Sigmoid colon (tissue), 7 donors: ENCODE data around the gene AHNAK2. TPM values are rescaled to one million over a fixed set of nuclear protein-coding genes. Genes with fewer than 3 reads are reported as not detected.

ENCODE experiments used
- DNase-seq: peaks from one replicate; pipeline ENCODE4 v3.0.0-alpha.2; 2019
- H3K27ac ChIP-seq, 4 donors: fragments of 200-600 bp; sonication (generic); one replicate each; pipeline ENCODE4 v1.5.1; 2016 to 2019; ENCODE audit warnings: mild to moderate bottlenecking in 1 of 4
- H3K27me3 ChIP-seq, 3 donors: fragments of 200-600 bp; sonication (generic); one replicate each; pipeline ENCODE4 v1.5.1; 2019; ENCODE audit warnings: mild to moderate bottlenecking in 1 of 3
- H3K36me3 ChIP-seq, 4 donors: fragments of 200-600 bp; sonication (generic); one replicate each; pipeline ENCODE4 v1.5.1; 2016 to 2019
- H3K4me1 ChIP-seq, 4 donors: fragments of 200-600 bp; sonication (generic); one replicate each; pipeline ENCODE4 v1.5.1; 2017 to 2019
- H3K4me3 ChIP-seq, 4 donors: fragments of 200-600 bp; sonication (generic); one replicate each; pipeline ENCODE4 v1.5.1; 2017 to 2019; ENCODE audit warnings: mild to moderate bottlenecking in 2 of 4, moderate library complexity in 1 of 4
- H3K9me3 ChIP-seq, 4 donors: fragments of 200-600 bp in 3 of 4; sonication (generic) in 3 of 4; one replicate each; pipeline versions ENCODE4 v1.5.1 to v1.6.1; 2013 to 2019
- EP300 ChIP-seq, 4 donors: sonication (generic); formaldehyde crosslinking; IDR thresholded peaks; one replicate each; pipeline ENCODE4 v1.6.1; 2017; ENCODE audit warnings: antibody characterized with exemption in 4 of 4
- POLR2A ChIP-seq, 2 donors: fragments of 450-650 bp; IDR thresholded peaks; one replicate each; pipeline ENCODE4 v1.6.1; 2016; ENCODE audit warnings: antibody characterized with exemption in 2 of 2, mild to moderate bottlenecking in 2 of 2, moderate library complexity in 2 of 2
- POLR2AphosphoS5 ChIP-seq, 4 donors: sonication (generic); formaldehyde crosslinking; IDR thresholded peaks; one replicate each; pipeline ENCODE4 v1.6.1; 2017; ENCODE audit warnings: antibody characterized with exemption in 4 of 4
- WGBS, 2 donors: extraction: QIAGEN DNeasy Blood & Tissue Kit; methylation state at CpG; one replicate each; pipeline ENCODE4 v1.1.7; 2013; 5-methylcytosine and 5-hydroxymethylcytosine counted together
- intact Hi-C: fragments of 100-400 bp; cut with DNase I; formaldehyde crosslinking; loops from one replicate; pipeline ENCODE4 v1.15.1; 2023
- polyA plus RNA-seq, 3 donors: library from polyadenylated mRNA; stranded (reverse); fragments of 200-250 nt; gene quantifications; one replicate each; pipeline ENCODE4 v1.2.3, GENCODE V29; 2013
- total RNA-seq, 4 donors: library from RNA; depleted of rRNA; stranded (reverse); fragments of >200 nt; gene quantifications; one replicate each; pipeline ENCODE4 v1.1.0, GENCODE V29; 2016
- TF ChIP-seq, protein P1 (sequence below), 4 experiments: fragments of 450-650 bp in 3 of 4; fragments of 200-600 bp in 1 of 4; IDR thresholded peaks; one replicate each; pipeline ENCODE4 v1.5.1; 2016 to 2019; ENCODE audit warnings: antibody characterized with exemption in 4 of 4, mild to moderate bottlenecking in 3 of 4, moderate library complexity in 2 of 4
- donor health status: healthy with polysubstance abuse.
- donor health status: Bipolar disorder and iron deficiency.
- donor health status: healthy.

The AHNAK2 gene
- total and polyA plus RNA-seq, 7 donors, result 0.23 to 218 (median 81.9) TPM

DNA sequence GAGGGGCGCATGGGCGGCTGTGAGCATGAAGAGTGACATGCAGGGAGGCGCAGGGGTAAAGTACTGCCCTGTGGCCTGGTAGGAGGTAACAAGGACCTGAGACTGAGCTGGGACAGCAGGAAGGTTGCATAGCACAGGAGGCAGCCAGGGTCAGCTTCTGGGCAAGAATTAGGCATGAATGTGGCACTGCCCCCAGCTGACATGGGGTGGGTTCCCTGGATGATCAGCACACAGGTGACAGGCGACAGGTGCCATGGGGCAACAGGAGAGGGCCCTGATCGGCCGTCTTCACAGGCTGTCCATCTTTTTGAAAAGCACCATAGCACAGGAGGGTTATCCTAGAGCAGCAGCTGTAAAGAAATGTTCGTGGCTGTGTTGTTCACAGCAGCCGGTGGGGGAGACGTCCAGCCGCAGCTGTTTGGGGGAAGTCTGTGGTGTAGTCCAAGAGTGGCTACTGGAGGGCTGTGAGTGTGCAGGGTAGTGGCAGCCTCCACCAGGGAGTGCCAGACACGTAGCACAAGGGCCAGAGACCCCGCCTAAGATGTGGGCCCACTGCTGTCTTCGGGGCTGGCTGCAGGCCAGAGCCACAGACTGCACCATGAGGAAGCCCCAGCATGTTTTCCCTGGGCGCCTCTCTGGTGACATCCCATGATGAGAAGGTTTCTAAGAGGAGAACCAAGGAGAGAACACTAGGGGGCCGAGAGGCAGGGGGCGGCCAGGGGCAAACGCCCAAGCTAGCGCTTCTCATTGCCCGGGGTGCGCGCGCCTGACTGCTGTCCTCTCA is 15.8 kb upstream of the AHNAK2 start:
- no peak for TF ChIP-seq POLR2A (IDR thresholded peaks at IDR 0.05)
- TF ChIP-seq EP300 (IDR thresholded peaks at IDR 0.05), result no peak
- TF ChIP-seq, protein P1, sequence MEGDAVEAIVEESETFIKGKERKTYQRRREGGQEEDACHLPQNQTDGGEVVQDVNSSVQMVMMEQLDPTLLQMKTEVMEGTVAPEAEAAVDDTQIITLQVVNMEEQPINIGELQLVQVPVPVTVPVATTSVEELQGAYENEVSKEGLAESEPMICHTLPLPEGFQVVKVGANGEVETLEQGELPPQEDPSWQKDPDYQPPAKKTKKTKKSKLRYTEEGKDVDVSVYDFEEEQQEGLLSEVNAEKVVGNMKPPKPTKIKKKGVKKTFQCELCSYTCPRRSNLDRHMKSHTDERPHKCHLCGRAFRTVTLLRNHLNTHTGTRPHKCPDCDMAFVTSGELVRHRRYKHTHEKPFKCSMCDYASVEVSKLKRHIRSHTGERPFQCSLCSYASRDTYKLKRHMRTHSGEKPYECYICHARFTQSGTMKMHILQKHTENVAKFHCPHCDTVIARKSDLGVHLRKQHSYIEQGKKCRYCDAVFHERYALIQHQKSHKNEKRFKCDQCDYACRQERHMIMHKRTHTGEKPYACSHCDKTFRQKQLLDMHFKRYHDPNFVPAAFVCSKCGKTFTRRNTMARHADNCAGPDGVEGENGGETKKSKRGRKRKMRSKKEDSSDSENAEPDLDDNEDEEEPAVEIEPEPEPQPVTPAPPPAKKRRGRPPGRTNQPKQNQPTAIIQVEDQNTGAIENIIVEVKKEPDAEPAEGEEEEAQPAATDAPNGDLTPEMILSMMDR (IDR thresholded peaks at IDR 0.05), result no peak
- TF ChIP-seq POLR2AphosphoS5 (IDR thresholded peaks at IDR 0.05), result no peak
- intact Hi-C loops, result no loop called here
- Histone ChIP-seq H3K27me3 (no peaks in the 10 kb centered on the region), H3K27ac (no peak overlapping the region), H3K4me3 (no peak overlapping the region), H3K4me1 (no peaks in the 10 kb centered on the region), H3K9me3 (no peaks in the 10 kb centered on the region), H3K36me3 (peaks cover 0 to 43% (median 10%) of the 10 kb centered on the region in 4 donors)
- no peak for DNase-seq
- WGBS, 2 donors, result 85 to 87% methylated on average over 22 of the region's 22 CpGs

DNA sequence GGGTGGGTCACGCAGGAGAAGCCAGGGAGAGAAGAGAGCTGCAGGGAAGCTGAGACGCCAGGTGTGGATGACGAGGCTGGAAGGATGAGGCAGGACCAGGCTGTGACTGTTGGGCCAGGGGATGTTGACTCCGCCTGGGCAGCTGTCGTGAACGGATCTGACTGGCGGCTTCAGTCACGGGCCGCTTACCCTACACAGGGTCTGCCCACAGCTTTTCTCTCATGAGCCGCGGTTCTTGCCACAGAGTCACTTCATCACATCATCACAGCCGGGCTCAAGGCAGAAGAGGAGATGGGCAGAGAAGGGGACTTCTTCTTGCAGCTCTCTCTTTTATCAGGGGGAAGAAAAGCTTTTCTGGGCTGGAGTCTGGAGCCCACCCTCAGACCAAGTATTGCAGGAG is 15.1 kb upstream of the AHNAK2 start:
- 92 to 93% methylated on average over 12 of the region's 12 CpGs for WGBS, 2 donors
- no peak for TF ChIP-seq EP300 (IDR thresholded peaks at IDR 0.05)
- TF ChIP-seq, protein P1 (IDR thresholded peaks at IDR 0.05), result no peak
- TF ChIP-seq POLR2A (IDR thresholded peaks at IDR 0.05), result no peak
- no peak for TF ChIP-seq POLR2AphosphoS5 (IDR thresholded peaks at IDR 0.05)
- H3K36me3 ChIP-seq, result peaks cover 0 to 43% (median 10%) of the 10 kb centered on the region in 4 donors

DNA sequence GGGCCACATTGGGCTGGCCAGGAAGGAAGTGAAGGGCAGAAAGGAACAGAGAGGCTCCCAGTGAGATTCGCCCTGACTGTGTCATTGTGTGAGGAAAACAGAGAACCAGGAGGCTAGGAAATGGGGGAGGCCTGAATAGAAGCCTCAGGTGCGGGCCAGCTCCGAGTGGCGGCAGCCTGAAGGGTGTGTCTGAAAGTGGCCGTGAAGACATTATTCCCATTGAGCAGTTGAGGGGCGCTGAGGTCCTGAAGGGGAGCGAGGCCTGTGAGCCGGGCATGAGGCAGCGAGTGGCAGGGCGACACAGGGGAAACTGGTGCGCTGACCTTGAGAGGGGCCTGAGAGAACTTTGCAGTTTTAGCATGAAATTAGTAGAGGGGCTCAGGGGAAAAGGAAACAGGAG is 14.3 kb upstream of the AHNAK2 start:
- DNase-seq, result no peak
- Histone ChIP-seq H3K36me3 (peaks cover 0 to 43% (median 10%) of the 10 kb centered on the region in 4 donors), H3K27me3 (no peaks in the 10 kb centered on the region), H3K9me3 (no peaks in the 10 kb centered on the region), H3K4me1 (no peaks in the 10 kb centered on the region), H3K27ac (no peak overlapping the region), H3K4me3 (no peak overlapping the region)
- intact Hi-C loops, result no loop called here
- 92 to 97% methylated on average over 11 of the region's 11 CpGs for WGBS, 2 donors
- TF ChIP-seq POLR2A (IDR thresholded peaks at IDR 0.05) (no peak), EP300 (IDR thresholded peaks at IDR 0.05) (no peak), POLR2AphosphoS5 (IDR thresholded peaks at IDR 0.05) (no peak)
- TF ChIP-seq, protein P1 (IDR thresholded peaks at IDR 0.05), result no peak

More for the DNA sequence above, 15.1 kb upstream of the AHNAK2 start:
- Histone ChIP-seq H3K4me3 (no peak overlapping the region), H3K9me3 (no peaks in the 10 kb centered on the region), H3K27me3 (no peaks in the 10 kb centered on the region), H3K4me1 (no peaks in the 10 kb centered on the region), H3K27ac (no peak overlapping the region)
- intact Hi-C loops, result no loop called here
- no peak for DNase-seq

DNA sequence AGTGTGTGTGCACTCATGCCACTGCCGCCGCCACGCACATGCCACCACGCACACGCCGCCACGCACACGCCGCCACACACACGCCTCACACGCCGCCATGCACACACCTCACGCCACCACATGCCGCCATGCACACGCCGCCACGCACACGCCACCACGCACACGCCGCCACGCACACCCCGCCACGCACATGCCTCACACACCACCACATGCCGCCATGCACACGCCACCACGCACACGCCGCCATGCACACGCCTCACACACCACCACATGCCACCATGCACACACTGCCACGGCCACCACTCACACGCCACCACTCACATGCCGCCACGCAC is 13.7 kb upstream of the AHNAK2 start:
- intact Hi-C loops, result no loop called here
- Histone ChIP-seq H3K27me3 (no peaks in the 10 kb centered on the region), H3K36me3 (peaks cover 0 to 43% (median 10%) of the 10 kb centered on the region in 4 donors), H3K4me1 (peaks cover 0 to 4% (median 1%) of the 10 kb centered on the region in 4 donors), H3K27ac (no peak overlapping the region), H3K9me3 (no peaks in the 10 kb centered on the region), H3K4me3 (no peak overlapping the region)
- TF ChIP-seq POLR2A (IDR thresholded peaks at IDR 0.05) (no peak), POLR2AphosphoS5 (IDR thresholded peaks at IDR 0.05) (no peak), EP300 (IDR thresholded peaks at IDR 0.05) (no peak)
- TF ChIP-seq, protein P1 (IDR thresholded peaks at IDR 0.05), result no peak
- DNase-seq, result no peak
- 99% methylated on average over 34 of the region's 34 CpGs for WGBS, 2 donors
